SK-N-SH treated with all-trans-retinoic acid at 6 μM for 48 hours (cell line): ENCODE results near the gene PREP.

Experiments used
- ATAC-seq: fragments of 200-7000 bp; cut with Tn5 transposase; 3 replicates; pipeline ENCODE4 v1.9.1; 2020; ENCODE audit warnings: mild to moderate bottlenecking, moderate library complexity
- ARNTL ChIP-seq: fragments of 450-650 bp; formaldehyde crosslinking; IDR thresholded peaks from 2 replicates; pipeline ENCODE4 v1.5.0; 2020; ENCODE audit warnings: low read depth, mild to moderate bottlenecking, moderate library complexity, borderline replicate concordance
- CSDC2 ChIP-seq: fragments of 250-450 bp; sonication (Bioruptor Pico); IDR thresholded peaks from 2 replicates; pipeline ENCODE4 v1.5.0; 2020; ENCODE audit warnings: mild to moderate bottlenecking, moderate library complexity
- ESRRG ChIP-seq: fragments of 250-450 bp; sonication (Bioruptor Pico); IDR thresholded peaks from 2 replicates; pipeline ENCODE4 v1.6.1; 2021; ENCODE audit warnings: mild to moderate bottlenecking
- ISL1 ChIP-seq: fragments of 250-450 bp; sonication (Bioruptor Pico); IDR thresholded peaks from 2 replicates; pipeline ENCODE4 v2.1.2; 2022; ENCODE audit warnings: mild to moderate bottlenecking, moderate library complexity
- PPARA ChIP-seq: fragments of 250-450 bp; sonication (Bioruptor Pico); IDR thresholded peaks from 2 replicates; pipeline ENCODE4 v1.5.0; 2020; ENCODE audit warnings: mild to moderate bottlenecking, borderline replicate concordance
- RARB ChIP-seq: fragments of 250-450 bp; sonication (Bioruptor Pico); IDR thresholded peaks from 2 replicates; pipeline ENCODE4 v1.8.0; 2021; ENCODE audit warnings: mild to moderate bottlenecking, moderate library complexity
- SNAI2 ChIP-seq: fragments of 250-450 bp; sonication (Bioruptor Pico); IDR thresholded peaks from 2 replicates; pipeline ENCODE4 v1.5.0; 2020; ENCODE audit warnings: mild to moderate bottlenecking, moderate library complexity
- TCF4 ChIP-seq: fragments of 250-450 bp; sonication (Bioruptor Pico); IDR thresholded peaks from 2 replicates; pipeline ENCODE4 v1.8.0; 2021; ENCODE audit warnings: mild to moderate bottlenecking, moderate library complexity, borderline replicate concordance
- ZC3H10 ChIP-seq: fragments of 250-450 bp; sonication (Bioruptor Pico); IDR thresholded peaks from 2 replicates; pipeline ENCODE4 v1.5.1; 2021; ENCODE audit warnings: mild to moderate bottlenecking, moderate library complexity
- ZFP3 ChIP-seq: fragments of 250-450 bp; sonication (Bioruptor Pico); IDR thresholded peaks from 2 replicates; pipeline ENCODE4 v1.5.0; 2020; ENCODE audit warnings: mild to moderate bottlenecking, moderate library complexity
- ZFP30 ChIP-seq: fragments of 450-650 bp; formaldehyde crosslinking; IDR thresholded peaks from 2 replicates; pipeline ENCODE4 v1.5.0; 2022; ENCODE audit warnings: mild to moderate bottlenecking, moderate library complexity
- ZNF70 ChIP-seq: fragments of 450-650 bp; formaldehyde crosslinking; IDR thresholded peaks from 2 replicates; pipeline ENCODE4 v1.5.0; 2020; ENCODE audit warnings: mild to moderate bottlenecking, moderate library complexity
- ZNF8 ChIP-seq: fragments of 450-650 bp; formaldehyde crosslinking; IDR thresholded peaks from 2 replicates; pipeline ENCODE4 v1.5.0; 2020; ENCODE audit warnings: mild to moderate bottlenecking, moderate library complexity
- TF ChIP-seq, protein P1 (sequence below): fragments of 250-450 bp; sonication (Bioruptor Pico); IDR thresholded peaks from 2 replicates; pipeline ENCODE4 v1.8.0; 2020; ENCODE audit warnings: mild to moderate bottlenecking, moderate library complexity, borderline replicate concordance
- TF ChIP-seq, protein P2 (sequence below): fragments of 250-450 bp; sonication (Bioruptor Pico); IDR thresholded peaks from 2 replicates; pipeline ENCODE4 v1.8.0; 2021; ENCODE audit warnings: low read depth, mild to moderate bottlenecking, moderate library complexity, borderline replicate concordance
- TF ChIP-seq, protein P3 (sequence below): fragments of 250-450 bp; sonication (Bioruptor Pico); IDR thresholded peaks from 2 replicates; pipeline ENCODE4 v1.5.1; 2020; ENCODE audit warnings: low read depth, mild to moderate bottlenecking, moderate library complexity
- TF ChIP-seq, protein P4 (sequence below): fragments of 250-450 bp; sonication (Bioruptor Pico); IDR thresholded peaks from 2 replicates; pipeline ENCODE4 v1.5.0; 2020; ENCODE audit warnings: mild to moderate bottlenecking, moderate library complexity

The PREP gene

DNA sequence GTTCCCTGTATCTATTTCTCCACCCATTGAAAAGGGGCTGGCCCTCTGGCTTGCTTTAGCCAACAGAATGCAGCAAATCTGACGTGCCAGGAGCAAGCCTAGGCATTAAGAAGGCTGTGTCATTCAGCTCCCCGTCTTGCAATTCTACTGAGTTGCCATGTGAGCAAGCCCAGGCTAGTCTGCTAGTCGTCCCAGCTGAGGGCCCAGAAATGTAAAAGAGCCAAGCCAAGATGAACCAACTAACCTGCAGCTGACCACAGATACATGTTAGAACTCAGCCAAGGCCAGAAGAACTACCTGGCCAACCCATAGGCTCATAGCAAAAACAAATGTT lies 30.1 kb downstream of the PREP start (continued):
- TF ChIP-seq, protein P1, sequence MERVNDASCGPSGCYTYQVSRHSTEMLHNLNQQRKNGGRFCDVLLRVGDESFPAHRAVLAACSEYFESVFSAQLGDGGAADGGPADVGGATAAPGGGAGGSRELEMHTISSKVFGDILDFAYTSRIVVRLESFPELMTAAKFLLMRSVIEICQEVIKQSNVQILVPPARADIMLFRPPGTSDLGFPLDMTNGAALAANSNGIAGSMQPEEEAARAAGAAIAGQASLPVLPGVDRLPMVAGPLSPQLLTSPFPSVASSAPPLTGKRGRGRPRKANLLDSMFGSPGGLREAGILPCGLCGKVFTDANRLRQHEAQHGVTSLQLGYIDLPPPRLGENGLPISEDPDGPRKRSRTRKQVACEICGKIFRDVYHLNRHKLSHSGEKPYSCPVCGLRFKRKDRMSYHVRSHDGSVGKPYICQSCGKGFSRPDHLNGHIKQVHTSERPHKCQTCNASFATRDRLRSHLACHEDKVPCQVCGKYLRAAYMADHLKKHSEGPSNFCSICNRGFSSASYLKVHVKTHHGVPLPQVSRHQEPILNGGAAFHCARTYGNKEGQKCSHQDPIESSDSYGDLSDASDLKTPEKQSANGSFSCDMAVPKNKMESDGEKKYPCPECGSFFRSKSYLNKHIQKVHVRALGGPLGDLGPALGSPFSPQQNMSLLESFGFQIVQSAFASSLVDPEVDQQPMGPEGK: no peak
- TF ChIP-seq ZNF70 (CRISPR knock-in tag): no peak

DNA sequence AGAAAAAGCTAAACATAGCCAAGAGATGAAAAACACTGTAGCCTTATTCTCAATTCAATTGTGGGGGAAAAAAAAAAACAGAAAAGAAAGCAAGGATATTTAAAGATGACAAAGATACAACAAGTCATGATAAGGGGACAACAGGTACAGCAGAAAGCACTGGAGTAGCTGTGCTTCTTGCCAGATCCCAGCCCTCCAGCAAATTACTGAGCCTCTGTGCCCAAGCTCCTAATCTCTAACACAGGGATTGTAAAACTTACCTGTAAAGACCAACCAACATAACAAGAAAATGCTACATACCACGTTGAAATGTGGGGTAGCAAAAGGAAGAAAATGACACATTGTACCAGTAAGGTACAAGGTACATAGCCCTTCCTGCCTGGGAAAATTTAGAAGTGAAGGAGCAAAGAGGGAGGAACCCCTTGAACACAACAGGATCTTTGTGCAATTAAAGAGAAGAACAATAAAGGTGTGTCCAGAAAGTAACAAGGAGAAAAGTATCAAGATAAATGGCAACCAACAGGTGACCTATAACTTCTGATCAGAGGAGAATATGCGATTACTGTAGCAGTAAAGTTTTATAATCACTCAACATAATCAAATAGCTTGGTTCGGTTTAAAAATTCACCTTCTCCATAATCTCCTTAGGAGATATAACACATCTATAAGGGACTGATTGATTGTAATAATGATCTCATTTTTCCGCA lies 30.6 kb downstream of the PREP start:
- no peak for ATAC-seq
- no peak for TF ChIP-seq ZNF8 (CRISPR knock-in tag)
- TF ChIP-seq ZFP3 (CRISPR knock-in tag): no peak
- no peak for TF ChIP-seq CSDC2
- TF ChIP-seq SNAI2 (CRISPR knock-in tag): no peak
- no peak for TF ChIP-seq ARNTL (CRISPR knock-in tag)
- TF ChIP-seq TCF4: no peak
- TF ChIP-seq ISL1 (CRISPR knock-in tag): no peak
- TF ChIP-seq, protein P2, sequence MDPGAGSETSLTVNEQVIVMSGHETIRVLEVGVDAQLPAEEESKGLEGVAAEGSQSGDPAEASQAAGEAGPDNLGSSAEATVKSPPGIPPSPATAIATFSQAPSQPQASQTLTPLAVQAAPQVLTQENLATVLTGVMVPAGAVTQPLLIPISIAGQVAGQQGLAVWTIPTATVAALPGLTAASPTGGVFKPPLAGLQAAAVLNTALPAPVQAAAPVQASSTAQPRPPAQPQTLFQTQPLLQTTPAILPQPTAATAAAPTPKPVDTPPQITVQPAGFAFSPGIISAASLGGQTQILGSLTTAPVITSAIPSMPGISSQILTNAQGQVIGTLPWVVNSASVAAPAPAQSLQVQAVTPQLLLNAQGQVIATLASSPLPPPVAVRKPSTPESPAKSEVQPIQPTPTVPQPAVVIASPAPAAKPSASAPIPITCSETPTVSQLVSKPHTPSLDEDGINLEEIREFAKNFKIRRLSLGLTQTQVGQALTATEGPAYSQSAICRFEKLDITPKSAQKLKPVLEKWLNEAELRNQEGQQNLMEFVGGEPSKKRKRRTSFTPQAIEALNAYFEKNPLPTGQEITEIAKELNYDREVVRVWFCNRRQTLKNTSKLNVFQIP (CRISPR knock-in tag): no peak
- no peak for TF ChIP-seq PPARA (CRISPR knock-in tag)
- TF ChIP-seq, all 23 proteins: peak for 0

DNA sequence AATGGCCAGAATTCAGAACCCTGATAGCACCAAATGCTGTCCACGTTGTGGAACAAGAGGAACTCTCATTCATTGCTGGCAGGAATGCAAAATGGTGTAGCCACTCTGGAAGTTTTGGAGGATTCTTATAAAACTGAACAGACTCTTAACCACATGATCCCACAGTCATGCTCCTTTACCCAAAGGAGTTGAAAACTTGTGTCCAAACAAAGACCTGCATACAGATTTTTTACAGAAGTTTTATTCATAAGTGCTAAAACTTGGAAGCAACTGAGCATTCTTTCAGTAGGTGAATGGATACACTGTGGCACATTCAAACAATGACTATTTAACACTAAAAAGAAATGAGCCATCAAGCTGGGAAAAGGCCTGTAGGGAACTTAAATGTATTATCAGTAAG lies 32.5 kb downstream of the PREP start:
- ATAC-seq: no peak
- TF ChIP-seq ESRRG (CRISPR knock-in tag) (no peak), TCF4 (no peak)
- TF ChIP-seq, protein P1: no peak
- TF ChIP-seq, protein P2 (CRISPR knock-in tag): no peak

DNA sequence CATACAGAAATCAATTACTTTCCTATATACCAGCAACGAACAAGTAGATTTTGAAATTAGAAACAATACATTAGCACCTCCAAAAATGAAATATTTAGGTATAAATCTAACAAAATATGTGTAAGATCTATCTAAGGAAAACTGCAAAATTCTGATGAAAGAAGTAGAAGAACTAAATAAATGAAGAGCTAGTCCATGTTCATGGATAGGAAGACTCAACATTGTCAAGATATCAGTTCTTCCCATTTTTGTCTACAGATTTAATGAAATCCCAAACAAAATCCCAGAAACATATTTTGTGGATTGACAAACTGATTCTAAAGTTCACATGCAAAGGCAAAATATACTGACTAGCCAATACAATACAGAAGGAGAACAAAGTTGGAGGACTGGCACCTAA lies 33.7 kb downstream of the PREP start:
- TF ChIP-seq ISL1 (CRISPR knock-in tag) (no peak), ZNF70 (CRISPR knock-in tag) (no peak), ZFP3 (CRISPR knock-in tag) (no peak), ZC3H10 (CRISPR knock-in tag) (no peak), RARB (CRISPR knock-in tag) (no peak), ZFP30 (CRISPR knock-in tag) (no peak), ZNF8 (CRISPR knock-in tag) (no peak)
- TF ChIP-seq, protein P3, sequence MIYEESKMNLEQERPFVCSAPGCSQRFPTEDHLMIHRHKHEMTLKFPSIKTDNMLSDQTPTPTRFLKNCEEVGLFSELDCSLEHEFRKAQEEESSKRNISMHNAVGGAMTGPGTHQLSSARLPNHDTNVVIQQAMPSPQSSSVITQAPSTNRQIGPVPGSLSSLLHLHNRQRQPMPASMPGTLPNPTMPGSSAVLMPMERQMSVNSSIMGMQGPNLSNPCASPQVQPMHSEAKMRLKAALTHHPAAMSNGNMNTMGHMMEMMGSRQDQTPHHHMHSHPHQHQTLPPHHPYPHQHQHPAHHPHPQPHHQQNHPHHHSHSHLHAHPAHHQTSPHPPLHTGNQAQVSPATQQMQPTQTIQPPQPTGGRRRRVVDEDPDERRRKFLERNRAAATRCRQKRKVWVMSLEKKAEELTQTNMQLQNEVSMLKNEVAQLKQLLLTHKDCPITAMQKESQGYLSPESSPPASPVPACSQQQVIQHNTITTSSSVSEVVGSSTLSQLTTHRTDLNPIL: no peak
- TF ChIP-seq, protein P4, sequence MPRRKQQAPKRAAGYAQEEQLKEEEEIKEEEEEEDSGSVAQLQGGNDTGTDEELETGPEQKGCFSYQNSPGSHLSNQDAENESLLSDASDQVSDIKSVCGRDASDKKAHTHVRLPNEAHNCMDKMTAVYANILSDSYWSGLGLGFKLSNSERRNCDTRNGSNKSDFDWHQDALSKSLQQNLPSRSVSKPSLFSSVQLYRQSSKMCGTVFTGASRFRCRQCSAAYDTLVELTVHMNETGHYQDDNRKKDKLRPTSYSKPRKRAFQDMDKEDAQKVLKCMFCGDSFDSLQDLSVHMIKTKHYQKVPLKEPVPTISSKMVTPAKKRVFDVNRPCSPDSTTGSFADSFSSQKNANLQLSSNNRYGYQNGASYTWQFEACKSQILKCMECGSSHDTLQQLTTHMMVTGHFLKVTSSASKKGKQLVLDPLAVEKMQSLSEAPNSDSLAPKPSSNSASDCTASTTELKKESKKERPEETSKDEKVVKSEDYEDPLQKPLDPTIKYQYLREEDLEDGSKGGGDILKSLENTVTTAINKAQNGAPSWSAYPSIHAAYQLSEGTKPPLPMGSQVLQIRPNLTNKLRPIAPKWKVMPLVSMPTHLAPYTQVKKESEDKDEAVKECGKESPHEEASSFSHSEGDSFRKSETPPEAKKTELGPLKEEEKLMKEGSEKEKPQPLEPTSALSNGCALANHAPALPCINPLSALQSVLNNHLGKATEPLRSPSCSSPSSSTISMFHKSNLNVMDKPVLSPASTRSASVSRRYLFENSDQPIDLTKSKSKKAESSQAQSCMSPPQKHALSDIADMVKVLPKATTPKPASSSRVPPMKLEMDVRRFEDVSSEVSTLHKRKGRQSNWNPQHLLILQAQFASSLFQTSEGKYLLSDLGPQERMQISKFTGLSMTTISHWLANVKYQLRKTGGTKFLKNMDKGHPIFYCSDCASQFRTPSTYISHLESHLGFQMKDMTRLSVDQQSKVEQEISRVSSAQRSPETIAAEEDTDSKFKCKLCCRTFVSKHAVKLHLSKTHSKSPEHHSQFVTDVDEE (CRISPR knock-in tag): no peak
- TF ChIP-seq, protein P1: no peak
- ATAC-seq: no peak
